ENCODE data around the gene SERTAD4.

- no peak for TF ChIP-seq CTCF (IDR thresholded peaks at IDR 0.05; ENCODE audit: low read length)
- TF ChIP-seq EZH2 (optimal IDR thresholded peaks at IDR 0.05; ENCODE audit: low read depth, low read length), result no peak
- TF ChIP-seq EZH2phosphoT487 (IDR thresholded peaks at IDR 0.05; ENCODE audit: low read length), result no peak
These were observed 47.5 kb upstream of the SERTAD4 start for GRCh38 chr1:210185063-210185462.

Measured in MM.1S (cell line).